Measurements from ENCODE around the gene TAF13. TPM values are rescaled to one million over a fixed set of nuclear protein-coding genes. Genes with fewer than 3 reads are reported as not detected.

Gene TAF13
- total and polyA plus RNA-seq, 9 of the 15 experiments (the other 6 are each of a cell fraction or from before 2014, with no cell fraction given), result 14.9 to 77.2 (median 38.7) TPM

GRCh38 chr1:109096120-109096519 is 20.3 kb upstream of the TAF13 start:
- no peaks in the 10 kb centered on the region for H3K9me1 ChIP-seq (ENCODE audit: control insufficient read depth, insufficient read depth, low read length)
- intact Hi-C loops (cut with micrococcal nuclease), result no loop called here
- no peak overlapping the region for H2AFZ ChIP-seq (ENCODE audit: low read depth, low read length)
- peak overlapping the region; percentile 18; the same call in 2 of the 3 replicates for H3K27ac ChIP-seq (ENCODE audit: extremely low read depth, low read depth, low read length)
- peak overlapping the region in 1 of 2 experiments; percentile 7; a peak in 1 of 4 replicates for H3K9ac ChIP-seq (ENCODE audit: insufficient read depth in 1 of 2, low read depth in 2 of 2, low read length in 2 of 2)
- no peak for DNase-seq (ENCODE audit: extremely low read depth in 1 of 4, low spot score in 3 of 4)
- WGBS (ENCODE audit: insufficient coverage, low coverage, missing lambda C conversion rate), result 8% methylated on average over 1 of the region's 1 CpG
- CTCF ChIA-PET (ENCODE audit: low intra/inter-chr PET ratio), result no interaction called here
- H3K4me2 ChIP-seq (ENCODE audit: insufficient read depth, low read length), result no peak overlapping the region
- in situ Hi-C loops (cut with MboI), result no loop called here
- peaks cover 65% of the 10 kb centered on the region for H3K79me2 ChIP-seq (ENCODE audit: control insufficient read depth, insufficient read depth, low read length)
- peaks cover 48% of the 10 kb centered on the region for H3K36me3 ChIP-seq (ENCODE audit: control insufficient read depth, insufficient read depth, low read length)
- H4K20me1 ChIP-seq (replicated peaks; ENCODE audit: control insufficient read depth, insufficient read depth, low read length), result no peaks in the 10 kb centered on the region
- H3K4me1 ChIP-seq (replicated peaks in 1 of 2; ENCODE audit: control insufficient read depth in 2 of 2, insufficient read depth in 2 of 2, low read length in 2 of 2), result peaks cover 13 to 30% of the 10 kb centered on the region in 2 experiments
- H3K27me3 ChIP-seq (ENCODE audit: control insufficient read depth in 2 of 2, insufficient read depth in 2 of 2, low read length in 2 of 2), result no peaks in the 10 kb centered on the region
- H3K4me3 ChIP-seq, result no peak overlapping the region
- no peak for TF ChIP-seq SNRNP70 (optimal IDR thresholded peaks at IDR 0.05; ENCODE audit: low read depth, low read length)
- no peak for TF ChIP-seq PTTG1 (tag; IDR thresholded peaks at IDR 0.05; ENCODE audit: low read depth)
- TF ChIP-seq BRF1 (IDR thresholded peaks at IDR 0.05; ENCODE audit: borderline replicate concordance, extremely low read depth, insufficient read length), result peak; percentile 10
- TF ChIP-seq SOX6 (IDR thresholded peaks at IDR 0.05), result peak; percentile 44; the same call in 1 of the 2 replicates
- peak in 1 of 2 experiments; percentile 48 for TF ChIP-seq AFF1 (IDR thresholded peaks at IDR 0.05; ENCODE audit: low read depth in 1 of 2, partially characterized antibody in 2 of 2)
- no peak for TF ChIP-seq ZNF347 (CRISPR knock-in tag; IDR thresholded peaks at IDR 0.05; ENCODE audit: low read depth)
- TF ChIP-seq ZNF766 (CRISPR knock-in tag; conservative IDR thresholded peaks at IDR 0.05), result 0 out of 2 replicates have a peak, but pooled peaks have one; percentile 33
- no peak for TF ChIP-seq BRD4 (IDR thresholded peaks at IDR 0.05)
- TF ChIP-seq, protein P1, sequence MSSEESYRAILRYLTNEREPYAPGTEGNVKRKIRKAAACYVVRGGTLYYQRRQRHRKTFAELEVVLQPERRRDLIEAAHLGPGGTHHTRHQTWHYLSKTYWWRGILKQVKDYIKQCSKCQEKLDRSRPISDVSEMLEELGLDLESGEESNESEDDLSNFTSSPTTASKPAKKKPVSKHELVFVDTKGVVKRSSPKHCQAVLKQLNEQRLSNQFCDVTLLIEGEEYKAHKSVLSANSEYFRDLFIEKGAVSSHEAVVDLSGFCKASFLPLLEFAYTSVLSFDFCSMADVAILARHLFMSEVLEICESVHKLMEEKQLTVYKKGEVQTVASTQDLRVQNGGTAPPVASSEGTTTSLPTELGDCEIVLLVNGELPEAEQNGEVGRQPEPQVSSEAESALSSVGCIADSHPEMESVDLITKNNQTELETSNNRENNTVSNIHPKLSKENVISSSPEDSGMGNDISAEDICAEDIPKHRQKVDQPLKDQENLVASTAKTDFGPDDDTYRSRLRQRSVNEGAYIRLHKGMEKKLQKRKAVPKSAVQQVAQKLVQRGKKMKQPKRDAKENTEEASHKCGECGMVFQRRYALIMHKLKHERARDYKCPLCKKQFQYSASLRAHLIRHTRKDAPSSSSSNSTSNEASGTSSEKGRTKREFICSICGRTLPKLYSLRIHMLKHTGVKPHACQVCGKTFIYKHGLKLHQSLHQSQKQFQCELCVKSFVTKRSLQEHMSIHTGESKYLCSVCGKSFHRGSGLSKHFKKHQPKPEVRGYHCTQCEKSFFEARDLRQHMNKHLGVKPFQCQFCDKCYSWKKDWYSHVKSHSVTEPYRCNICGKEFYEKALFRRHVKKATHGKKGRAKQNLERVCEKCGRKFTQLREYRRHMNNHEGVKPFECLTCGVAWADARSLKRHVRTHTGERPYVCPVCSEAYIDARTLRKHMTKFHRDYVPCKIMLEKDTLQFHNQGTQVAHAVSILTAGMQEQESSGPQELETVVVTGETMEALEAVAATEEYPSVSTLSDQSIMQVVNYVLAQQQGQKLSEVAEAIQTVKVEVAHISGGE (CRISPR knock-in tag; IDR thresholded peaks at IDR 0.05), result peak in 1 of 3 experiments; percentile 74; a peak in 1 of 6 replicates
- POLR2A ChIA-PET, result interaction anchor here (0.6 to 1.1 kb wide), 2 partner anchors 180 to 375 kb away, joined by 3 to 4 read pairs; no protein-coding TSS in a partner anchor
- no peak for FAIRE-seq
- H3K9me3 ChIP-seq (replicated peaks; ENCODE audit: control insufficient read depth, insufficient read depth, low read depth, low read length), result no peaks in the 10 kb centered on the region
- no TSS peak for BruUV-seq (replicated peaks)
- no peak for ATAC-seq
